ENCODE measurements around the gene FGF22. TPM values are rescaled to one million over a fixed set of nuclear protein-coding genes. Genes with fewer than 3 reads are reported as not detected.

Gene FGF22
- total RNA-seq (1 to 10 TPM in 3 of 5 donors, under 1 TPM in 2; 0.35 to 3.9 (median 2.8) TPM), total RNA-seq (0 to 4.2 (median 0.92) reads per million in 29 experiments)
- 0.41 TPM for total RNA-seq (2013)

GRCh38 chr19:639253-640160 is at the start of gene FGF22:
Gene FGF22 (plus strand): TSS chr19:639879. CDS start chr19:639926, 47 bp downstream.
- CTCF ChIA-PET = no interaction called here

GRCh38 chr19:590396-590745 is 49.3 kb upstream of the FGF22 start:
- Mint-ChIP-seq H3K36me3 (no peaks in the 10 kb centered on the region), H3K4me1 (peaks cover 0 to 15% (median 10%) of the 10 kb centered on the region in 3 donors), H3K9me3 (no peaks in the 10 kb centered on the region), H3K27me3 (peaks cover 4 to 20% of the 10 kb centered on the region in 2 donors), H3K27ac (no peak overlapping the region), H3K4me3 (peak overlapping the region in 2 of 3 donors; percentile 21 to 53)
- CTCF ChIA-PET = no interaction called here
- H3K36me3 ChIP-seq (ENCODE audit: control insufficient read depth in 2 of 2, extremely low read depth in 1 of 2, insufficient read depth in 1 of 2, low read length in 1 of 2) = no peaks in the 10 kb centered on the region
- ATAC-seq (replicated peaks in 1 of 4) (peak; percentile 53 to 60 (median 57)), DNase-seq (peak in 23 of 35 experiments; percentile 13 to 55 (median 36))
- WGBS (ENCODE audit: insufficient coverage) = under 1% methylated on average over 42 of the region's 50 CpGs
- H3K27me3 ChIP-seq (replicated peaks in 1 of 2; ENCODE audit: control insufficient read depth in 2 of 2, extremely low read depth in 1 of 2, insufficient read depth in 2 of 2, low read length in 1 of 2) = peaks cover 0 to 68% of the 10 kb centered on the region in 2 experiments
- H3K27ac ChIP-seq (ENCODE audit: low read length) = no peak overlapping the region
- POLR2A ChIA-PET = no interaction called here
- H3K9me3 ChIP-seq = no peaks in the 10 kb centered on the region
- peak overlapping the region in 1 of 2 donors; percentile 35 for H3K4me3 ChIP-seq (ENCODE audit: control insufficient read depth in 1 of 2, extremely low read depth in 1 of 2, low read length in 1 of 2)
- peaks cover 0 to 28% of the 10 kb centered on the region in 2 experiments for H3K4me1 ChIP-seq (ENCODE audit: control insufficient read depth in 1 of 2, extremely low read depth in 1 of 2, insufficient read depth in 2 of 2, low read length in 2 of 2)

More at GRCh38 chr19:639253-640160, at the start of gene FGF22:
- Histone ChIP-seq H3K4me3 (ENCODE audit: control insufficient read depth in 1 of 2, extremely low read depth in 1 of 2, low read length in 1 of 2) (peak within 1 kb of the TSS; percentile 48 to 64), H3K4me1 (ENCODE audit: control insufficient read depth in 1 of 2, extremely low read depth in 1 of 2, insufficient read depth in 2 of 2, low read length in 2 of 2) (peaks cover 4 to 20% of the 10 kb centered on the region in 2 experiments), H3K36me3 (ENCODE audit: control insufficient read depth in 2 of 2, extremely low read depth in 1 of 2, insufficient read depth in 1 of 2, low read length in 1 of 2) (peaks cover 0 to 2% of the 10 kb centered on the region in 2 donors), H3K9me3 (no peaks in the 10 kb centered on the region), H3K27ac (ENCODE audit: low read length) (peak within 1 kb of the TSS; percentile 47), H3K27me3 (replicated peaks in 1 of 2; ENCODE audit: control insufficient read depth in 2 of 2, extremely low read depth in 1 of 2, insufficient read depth in 2 of 2, low read length in 1 of 2) (no peaks in the 10 kb centered on the region)
- POLR2A ChIA-PET = no interaction called here
- H3K27me3 Mint-ChIP-seq = no peaks in the 10 kb centered on the region
- peak within 1 kb of the TSS; percentile 87 to 89 for H3K27ac Mint-ChIP-seq
- peak within 1 kb of the TSS; percentile 79 to 84 (median 80) for H3K4me3 Mint-ChIP-seq
- peaks cover 6 to 15% (median 7%) of the 10 kb centered on the region in 3 donors for H3K4me1 Mint-ChIP-seq
- H3K9me3 Mint-ChIP-seq = no peaks in the 10 kb centered on the region
- DNase-seq = peak; percentile 88 to 99 (median 94)
- no peaks in the 10 kb centered on the region for H3K36me3 Mint-ChIP-seq
- 6% methylated on average over 91 of the region's 109 CpGs for WGBS (ENCODE audit: insufficient coverage)
- ATAC-seq (replicated peaks in 1 of 4) = peak; percentile 93 to 98 (median 96)

- Histone ChIP-seq H3K9me3 (no peaks in the 10 kb centered on the region), H3K27me3 (replicated peaks in 1 of 2; ENCODE audit: control insufficient read depth in 2 of 2, extremely low read depth in 1 of 2, insufficient read depth in 2 of 2, low read length in 1 of 2) (peaks cover 0 to 67% of the 10 kb centered on the region in 2 experiments), H3K36me3 (ENCODE audit: control insufficient read depth in 2 of 2, extremely low read depth in 1 of 2, insufficient read depth in 1 of 2, low read length in 1 of 2) (no peaks in the 10 kb centered on the region), H3K4me1 (ENCODE audit: control insufficient read depth in 1 of 2, extremely low read depth in 1 of 2, insufficient read depth in 2 of 2, low read length in 2 of 2) (peaks cover 0 to 28% of the 10 kb centered on the region in 2 experiments), H3K27ac (ENCODE audit: low read length) (no peak overlapping the region), H3K4me3 (ENCODE audit: control insufficient read depth in 1 of 2, extremely low read depth in 1 of 2, low read length in 1 of 2) (peak overlapping the region in 1 of 2 donors; percentile 35)
- H3K27me3 Mint-ChIP-seq = peaks cover 4 to 20% of the 10 kb centered on the region in 2 donors
- no peak overlapping the region for H3K27ac Mint-ChIP-seq
- WGBS (ENCODE audit: insufficient coverage) = 12% methylated on average over 27 of the region's 41 CpGs
- H3K4me3 Mint-ChIP-seq = peak overlapping the region in 1 of 3 donors; percentile 53
- H3K9me3 Mint-ChIP-seq = no peaks in the 10 kb centered on the region
- no peaks in the 10 kb centered on the region for H3K36me3 Mint-ChIP-seq
- no peak for DNase-seq
- ChIA-PET POLR2A (no interaction called here), CTCF (no interaction called here)
- peaks cover 0 to 15% (median 10%) of the 10 kb centered on the region in 3 donors for H3K4me1 Mint-ChIP-seq
- ATAC-seq (replicated peaks in 1 of 4) = no peak
These were observed 49.0 kb upstream of the FGF22 start for GRCh38 chr19:590750-591098.

- Histone ChIP-seq H3K4me3 (ENCODE audit: control insufficient read depth in 1 of 2, extremely low read depth in 1 of 2, low read length in 1 of 2) (no peak overlapping the region), H3K36me3 (ENCODE audit: control insufficient read depth in 2 of 2, extremely low read depth in 1 of 2, insufficient read depth in 1 of 2, low read length in 1 of 2) (no peaks in the 10 kb centered on the region), H3K27me3 (replicated peaks in 1 of 2; ENCODE audit: control insufficient read depth in 2 of 2, extremely low read depth in 1 of 2, insufficient read depth in 2 of 2, low read length in 1 of 2) (peaks cover 0 to 62% of the 10 kb centered on the region in 2 experiments), H3K27ac (ENCODE audit: low read length) (no peak overlapping the region), H3K4me1 (ENCODE audit: control insufficient read depth in 1 of 2, extremely low read depth in 1 of 2, insufficient read depth in 2 of 2, low read length in 2 of 2) (peaks cover 0 to 28% of the 10 kb centered on the region in 2 experiments), H3K9me3 (no peaks in the 10 kb centered on the region)
- Mint-ChIP-seq H3K4me3 (peak overlapping the region in 2 of 3 donors; percentile 37 to 49), H3K9me3 (no peaks in the 10 kb centered on the region), H3K36me3 (no peaks in the 10 kb centered on the region), H3K27me3 (peaks cover 4 to 20% of the 10 kb centered on the region in 2 donors), H3K4me1 (peaks cover 0 to 15% (median 10%) of the 10 kb centered on the region in 3 donors), H3K27ac (no peak overlapping the region)
- ChIA-PET CTCF (no interaction called here), POLR2A (no interaction called here)
- 39% methylated on average over 71 of the region's 75 CpGs for WGBS (ENCODE audit: insufficient coverage)
- DNase-seq (no peak), ATAC-seq (replicated peaks in 1 of 4) (no peak)
These were observed 48.4 kb upstream of the FGF22 start for GRCh38 chr19:591099-591958.

- Histone ChIP-seq H3K27ac (ENCODE audit: low read length) (no peak overlapping the region), H3K36me3 (ENCODE audit: control insufficient read depth in 2 of 2, extremely low read depth in 1 of 2, insufficient read depth in 1 of 2, low read length in 1 of 2) (no peaks in the 10 kb centered on the region), H3K27me3 (replicated peaks in 1 of 2; ENCODE audit: control insufficient read depth in 2 of 2, extremely low read depth in 1 of 2, insufficient read depth in 2 of 2, low read length in 1 of 2) (peaks cover 0 to 61% of the 10 kb centered on the region in 2 experiments), H3K4me1 (ENCODE audit: control insufficient read depth in 1 of 2, extremely low read depth in 1 of 2, insufficient read depth in 2 of 2, low read length in 2 of 2) (peaks cover 0 to 28% of the 10 kb centered on the region in 2 experiments), H3K4me3 (ENCODE audit: control insufficient read depth in 1 of 2, extremely low read depth in 1 of 2, low read length in 1 of 2) (no peak overlapping the region), H3K9me3 (no peaks in the 10 kb centered on the region)
- CTCF ChIA-PET = no interaction called here
- H3K27me3 Mint-ChIP-seq = peaks cover 4 to 20% of the 10 kb centered on the region in 2 donors
- peaks cover 0 to 15% (median 10%) of the 10 kb centered on the region in 3 donors for H3K4me1 Mint-ChIP-seq
- ATAC-seq (replicated peaks in 1 of 4) (no peak), DNase-seq (no peak)
- no peak overlapping the region for H3K27ac Mint-ChIP-seq
- 76% methylated on average over 7 of the region's 19 CpGs for WGBS (ENCODE audit: insufficient coverage)
- H3K4me3 Mint-ChIP-seq = no peak overlapping the region
- POLR2A ChIA-PET = interaction anchor here in 1 of 2 donors (0.5 kb wide), 1 partner anchor 1727 kb away, joined by 5 read pairs; no protein-coding TSS in a partner anchor
- H3K9me3 Mint-ChIP-seq = no peaks in the 10 kb centered on the region
- no peaks in the 10 kb centered on the region for H3K36me3 Mint-ChIP-seq
These were observed 47.6 kb upstream of the FGF22 start for GRCh38 chr19:592101-592500.

GRCh38 chr19:593055-593454 is 46.6 kb upstream of the FGF22 start:
- WGBS (ENCODE audit: insufficient coverage) = 92% methylated on average over 15 of the region's 18 CpGs
- Mint-ChIP-seq H3K27ac (no peak overlapping the region), H3K36me3 (no peaks in the 10 kb centered on the region), H3K27me3 (peaks cover 2 to 19% of the 10 kb centered on the region in 2 donors), H3K9me3 (no peaks in the 10 kb centered on the region), H3K4me3 (no peak overlapping the region), H3K4me1 (peaks cover 0 to 13% (median 9%) of the 10 kb centered on the region in 3 donors)
- Histone ChIP-seq H3K9me3 (no peaks in the 10 kb centered on the region), H3K4me1 (ENCODE audit: control insufficient read depth in 1 of 2, extremely low read depth in 1 of 2, insufficient read depth in 2 of 2, low read length in 2 of 2) (peaks cover 0 to 24% of the 10 kb centered on the region in 2 experiments), H3K27me3 (replicated peaks in 1 of 2; ENCODE audit: control insufficient read depth in 2 of 2, extremely low read depth in 1 of 2, insufficient read depth in 2 of 2, low read length in 1 of 2) (peaks cover 0 to 51% of the 10 kb centered on the region in 2 experiments), H3K36me3 (ENCODE audit: control insufficient read depth in 2 of 2, extremely low read depth in 1 of 2, insufficient read depth in 1 of 2, low read length in 1 of 2) (no peaks in the 10 kb centered on the region), H3K4me3 (ENCODE audit: control insufficient read depth in 1 of 2, extremely low read depth in 1 of 2, low read length in 1 of 2) (no peak overlapping the region), H3K27ac (ENCODE audit: low read length) (no peak overlapping the region)
- ATAC-seq (replicated peaks in 1 of 4) = no peak
- POLR2A ChIA-PET = no interaction called here
- CTCF ChIA-PET = no interaction called here
- DNase-seq = no peak

All from T-cell (primary cell).